Liver (tissue), 9 donors: ENCODE data around the gene USP11. TPM values are rescaled to one million over a fixed set of nuclear protein-coding genes. Genes with fewer than 3 reads are reported as not detected.

Experiments used
- DNase-seq: peaks from one replicate; pipeline ENCODE4 v3.0.0-alpha.2; 2017; ENCODE audit warnings: low spot score
- H3K27ac ChIP-seq, 2 donors: one replicate each; pipeline ENCODE4 v1.7.0; 2013; ENCODE audit warnings: inconsistent platforms in 2 of 2, low read length in 2 of 2, control low read depth in 1 of 2, low read depth in 1 of 2, mild to moderate bottlenecking in 1 of 2
- H3K27me3 ChIP-seq, 4 donors: one replicate each; pipeline versions ENCODE4 v1.6.1 to v1.7.0; 2013; ENCODE audit warnings: low read length in 3 of 4, inconsistent platforms in 1 of 4, mild to moderate bottlenecking in 1 of 4, moderate library complexity in 1 of 4; ENCODE audit not compliant: control insufficient read depth in 4 of 4, insufficient read depth in 4 of 4
- H3K36me3 ChIP-seq, 4 donors: one replicate each; pipeline versions ENCODE4 v1.6.1 to v1.7.0; 2013; ENCODE audit warnings: low read length in 3 of 4, mild to moderate bottlenecking in 3 of 4, low read depth in 1 of 4, moderate library complexity in 1 of 4; ENCODE audit not compliant: control insufficient read depth in 4 of 4, insufficient read depth in 3 of 4
- H3K4me1 ChIP-seq, 4 donors: one replicate each; pipeline versions ENCODE4 v1.6.1 to v1.7.0; 2013; ENCODE audit warnings: low read length in 3 of 4, mild to moderate bottlenecking in 3 of 4, moderate library complexity in 1 of 4; ENCODE audit not compliant: control insufficient read depth in 4 of 4, insufficient read depth in 4 of 4
- H3K4me3 ChIP-seq, 3 donors: one replicate each; pipeline versions ENCODE4 v1.6.1 to v1.7.0; 2013; ENCODE audit warnings: low read length in 3 of 3, control low read depth in 1 of 3, low read depth in 1 of 3, mild to moderate bottlenecking in 1 of 3
- H3K9ac ChIP-seq, 2 donors: one replicate each; pipeline ENCODE4 v1.7.0; 2013; ENCODE audit warnings: low read length in 2 of 2, mild to moderate bottlenecking in 2 of 2, moderate library complexity in 2 of 2, control low read depth in 1 of 2, low read depth in 1 of 2
- H3K9me3 ChIP-seq, 4 donors: one replicate each; pipeline versions ENCODE4 v1.6.1 to v1.7.0; 2013; ENCODE audit warnings: low read length in 3 of 4; ENCODE audit not compliant: control insufficient read depth in 4 of 4
- CTCF ChIP-seq: fragments of 150-350 bp; IDR thresholded peaks from 2 replicates; pipeline ENCODE4 v1.5.1; 2017; ENCODE audit warnings: improper control_type of control experiment, low read depth, low read length; ENCODE audit not compliant: missing input control
- EGR1 ChIP-seq, 2 donors: IDR thresholded peaks; 2 replicates each; pipeline ENCODE4 v1.6.1; 2016 to 2018; ENCODE audit warnings: antibody characterized with exemption in 2 of 2, low read depth in 2 of 2
- FOXA1 ChIP-seq: IDR thresholded peaks from 2 replicates; pipeline ENCODE4 v1.6.1; 2016; ENCODE audit warnings: antibody characterized with exemption
- FOXA2 ChIP-seq: IDR thresholded peaks from 2 replicates; pipeline ENCODE4 v1.6.1; 2016; ENCODE audit warnings: antibody characterized with exemption
- GABPA ChIP-seq, 2 donors: IDR thresholded peaks in 1 of 2; conservative IDR thresholded peaks in 1 of 2; 2 replicates each; pipeline ENCODE4 v1.6.1; 2016; ENCODE audit warnings: antibody characterized with exemption in 2 of 2, mild to moderate bottlenecking in 1 of 2, moderate library complexity in 1 of 2
- HNF4G ChIP-seq: IDR thresholded peaks from 2 replicates; pipeline ENCODE4 v1.6.1; 2016; ENCODE audit warnings: antibody characterized with exemption
- JUND ChIP-seq, 2 donors: IDR thresholded peaks; 2 replicates each; pipeline ENCODE4 v1.6.1; 2016; ENCODE audit warnings: antibody characterized with exemption in 2 of 2
- RAD21 ChIP-seq, 2 donors: IDR thresholded peaks; 2 replicates each; pipeline ENCODE4 v1.6.1; 2016; ENCODE audit warnings: antibody characterized with exemption in 2 of 2, mild to moderate bottlenecking in 2 of 2
- REST ChIP-seq: IDR thresholded peaks from 2 replicates; pipeline ENCODE4 v1.6.1; 2016; ENCODE audit warnings: antibody characterized with exemption, mild to moderate bottlenecking
- RXRA ChIP-seq, 2 donors: IDR thresholded peaks; 2 replicates each; pipeline ENCODE4 v1.6.1; 2017 to 2018; ENCODE audit warnings: antibody characterized with exemption in 2 of 2, mild to moderate bottlenecking in 1 of 2
- SP1 ChIP-seq: IDR thresholded peaks from 2 replicates; pipeline ENCODE4 v1.6.1; 2018; ENCODE audit warnings: antibody characterized with exemption, mild to moderate bottlenecking
- TAF1 ChIP-seq: conservative IDR thresholded peaks from 2 replicates; pipeline ENCODE4 v1.6.1; 2016; ENCODE audit warnings: antibody characterized with exemption, mild to moderate bottlenecking
- YY1 ChIP-seq: IDR thresholded peaks from 2 replicates; pipeline ENCODE4 v1.6.1; 2016; ENCODE audit warnings: antibody characterized with exemption, mild to moderate bottlenecking
- WGBS: extraction: QIAGEN DNeasy Blood & Tissue Kit; methylation state at CpG from one replicate; pipeline ENCODE4 v1.1.7; 2013; 5-methylcytosine and 5-hydroxymethylcytosine counted together
- polyA plus RNA-seq, 2 donors: library from polyadenylated mRNA; stranded (reverse) in 1 of 2; unstranded in 1 of 2; fragments of 200-250 nt in 1 of 2; fragments of >200 nt in 1 of 2; fragmentation: Nextera tagmentation in 1 of 2; extraction: Ambion mirVana in 1 of 2; gene quantifications; one replicate each; pipeline versions ENCODE4 v1.2.1 to v1.2.3, GENCODE V29; 2013 to 2015
- total RNA-seq, 2 donors: library from RNA; depleted of rRNA; stranded (reverse); fragments of >200 nt; gene quantifications; one replicate each; pipeline ENCODE4 v1.2.3, GENCODE V29; 2014
- donor health status: healthy.
- donor health status: healthy.
- donor health status: healthy.
- donor health status: healthy.
- donor health status: healthy.

Gene USP11
- total and polyA plus RNA-seq, 4 donors = 9.6 to 24.3 (median 11.1) TPM

GRCh38 chrX:47209508-47210238 lies 23.1 kb upstream of the USP11 start:
- Histone ChIP-seq H3K36me3 (peaks cover 14 to 93% (median 62%) of the 10 kb centered on the region in 4 donors), H3K9me3 (no peaks in the 10 kb centered on the region), H3K27me3 (no peaks in the 10 kb centered on the region), H3K4me1 (no peaks in the 10 kb centered on the region), H3K4me3 (no peak overlapping the region), H3K27ac (no peak overlapping the region), H3K9ac (no peak overlapping the region)
- WGBS = 91% methylated on average over 16 of the region's 16 CpGs
- no peak for DNase-seq
- TF ChIP-seq RAD21 (IDR thresholded peaks at IDR 0.05) (no peak), REST (no peak), JUND (IDR thresholded peaks at IDR 0.05) (no peak), TAF1 (no peak), CTCF (no peak), YY1 (no peak)

- Histone ChIP-seq H3K27ac (no peak overlapping the region), H3K9ac (no peak overlapping the region), H3K4me3 (no peak overlapping the region), H3K36me3 (peaks cover 18 to 93% (median 61%) of the 10 kb centered on the region in 4 donors), H3K9me3 (no peaks in the 10 kb centered on the region), H3K27me3 (no peaks in the 10 kb centered on the region), H3K4me1 (no peaks in the 10 kb centered on the region)
- 93% methylated on average over 15 of the region's 15 CpGs for WGBS
- DNase-seq = no peak
- TF ChIP-seq FOXA1 = no peak
- TF ChIP-seq FOXA2 = no peak
- TF ChIP-seq JUND (IDR thresholded peaks at IDR 0.05) = no peak
- TF ChIP-seq RAD21 (IDR thresholded peaks at IDR 0.05) = no peak
- no peak for TF ChIP-seq EGR1 (IDR thresholded peaks at IDR 0.05; ENCODE audit: low read depth in 2 of 2)
- TF ChIP-seq GABPA (IDR thresholded peaks at IDR 0.05 in 1 of 2, conservative IDR thresholded peaks at IDR 0.05 in 1 of 2) = no peak
- no peak for TF ChIP-seq HNF4G
- no peak for TF ChIP-seq RXRA (IDR thresholded peaks at IDR 0.05)
- no peak for TF ChIP-seq SP1
- TF ChIP-seq REST = no peak
Observed at GRCh38 chrX:47210661-47211425, 22.0 kb upstream of the USP11 start.
